C4-2B (cell line): ENCODE data around the gene SLC26A4.

Source experiments
- H3K27ac ChIP-seq: fragments of 450-650 bp; 2 replicates; pipeline ENCODE4 v1.5.1; 2017
- CTCF ChIP-seq: fragments of 450-650 bp; conservative IDR thresholded peaks from 2 replicates; pipeline ENCODE4 v1.5.1; 2017; ENCODE audit warnings: mild to moderate bottlenecking
- ZFX ChIP-seq: fragments of 450-650 bp; IDR thresholded peaks from 2 replicates; pipeline ENCODE4 v1.6.1; 2017

The SLC26A4 gene

GRCh38 chr7:107694386-107694785 lies 33.8 kb downstream of the SLC26A4 start:
- no peak overlapping the region for H3K27ac ChIP-seq

DNA sequence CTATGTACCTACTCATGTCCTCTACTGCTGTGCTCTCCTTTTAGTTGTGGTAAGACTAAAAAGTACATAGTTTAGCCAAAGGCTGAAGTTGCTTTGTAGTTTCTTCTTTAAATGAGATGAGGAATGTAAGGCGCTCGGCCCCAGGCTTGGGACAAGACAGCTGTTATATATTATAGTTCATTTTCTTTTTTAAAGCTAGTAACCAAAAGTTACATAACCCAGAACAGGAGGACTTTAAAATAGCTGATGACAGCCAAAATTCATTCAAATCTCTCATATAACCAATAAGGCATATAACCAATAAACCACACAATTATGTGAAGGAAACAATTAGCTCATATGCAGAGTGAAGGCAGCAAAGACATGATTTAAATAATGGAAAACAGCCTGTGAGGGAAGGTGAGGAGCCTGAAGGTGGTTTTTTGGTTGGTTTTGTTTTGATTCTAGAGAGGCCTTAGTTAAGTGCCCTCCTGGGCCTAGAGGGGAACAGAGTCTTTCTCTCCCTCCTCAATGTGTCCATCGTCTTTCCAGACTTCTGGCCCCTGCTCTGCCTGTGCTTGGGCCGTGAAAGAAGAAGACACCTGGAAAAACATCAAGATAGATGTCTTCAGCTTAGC lies 35.8 kb downstream of the SLC26A4 start:
- no peak overlapping the region for H3K27ac ChIP-seq
- TF ChIP-seq ZFX (no peak), CTCF (no peak)

More at GRCh38 chr7:107694386-107694785, 33.8 kb downstream of the SLC26A4 start:
- TF ChIP-seq CTCF = no peak
- no peak for TF ChIP-seq ZFX

DNA sequence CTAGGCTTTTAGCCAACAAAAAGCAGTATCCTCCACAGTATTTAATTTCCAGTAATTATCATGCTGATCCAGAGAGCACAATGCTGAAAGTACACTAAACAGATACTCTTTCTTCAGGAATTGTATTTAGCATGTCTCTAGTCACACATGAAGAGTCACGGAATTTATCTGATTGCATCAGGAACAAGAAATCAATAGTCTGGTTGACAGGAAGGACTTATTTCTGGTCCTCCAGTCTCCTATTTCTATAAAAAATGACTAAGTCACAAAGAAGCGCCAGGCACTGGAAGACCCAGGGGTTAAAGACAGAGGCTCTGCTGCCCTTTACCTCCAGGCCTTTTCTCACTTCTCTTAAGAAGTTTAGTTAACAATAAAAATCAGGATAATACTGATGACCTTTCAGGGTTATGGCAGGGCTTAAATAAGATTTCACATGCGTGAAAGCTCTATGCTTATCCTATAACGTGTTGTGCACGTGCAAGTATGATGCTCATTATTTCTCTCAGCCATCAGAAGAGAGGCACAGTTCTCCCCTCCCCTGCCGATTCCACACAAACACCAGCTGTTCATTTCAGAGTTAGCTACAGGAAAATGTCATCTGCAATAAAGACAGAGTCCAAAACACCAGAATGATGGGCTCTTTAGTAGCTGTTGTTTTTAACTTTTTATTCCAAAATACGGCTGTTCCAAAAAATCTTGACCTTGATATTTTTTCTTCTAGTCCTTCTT lies 36.9 kb downstream of the SLC26A4 start:
- TF ChIP-seq ZFX (no peak), CTCF (no peak)
- no peak overlapping the region for H3K27ac ChIP-seq

DNA sequence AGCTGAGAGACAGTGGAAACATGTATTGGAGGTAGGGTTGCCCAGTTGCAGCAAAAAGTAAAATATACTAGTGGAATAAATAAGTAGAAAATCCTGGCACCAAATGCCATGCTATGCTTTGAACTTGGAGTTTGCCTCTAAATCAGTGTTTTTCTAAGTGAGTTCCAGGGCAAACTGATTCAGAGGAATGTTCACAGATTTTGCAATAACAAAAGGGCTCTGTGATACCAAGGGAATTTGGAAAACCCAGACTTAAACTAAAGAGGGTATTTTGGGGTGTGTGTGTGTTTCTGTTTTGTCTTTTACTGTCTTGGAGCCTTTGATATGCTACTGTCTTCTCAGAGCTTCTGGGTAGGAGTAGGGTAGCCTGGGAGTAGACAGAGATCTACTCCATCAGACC lies 39.9 kb downstream of the SLC26A4 start:
- no peak overlapping the region for H3K27ac ChIP-seq
- TF ChIP-seq ZFX (no peak), CTCF (no peak)

GRCh38 chr7:107701191-107701590 lies 40.6 kb downstream of the SLC26A4 start:
- H3K27ac ChIP-seq = no peak overlapping the region
- TF ChIP-seq CTCF = no peak
- TF ChIP-seq ZFX = no peak

GRCh38 chr7:107703219-107703618 lies 42.6 kb downstream of the SLC26A4 start:
- TF ChIP-seq CTCF = no peak
- no peak for TF ChIP-seq ZFX
- H3K27ac ChIP-seq = no peak overlapping the region

GRCh38 chr7:107703872-107704271 lies 43.2 kb downstream of the SLC26A4 start:
- H3K27ac ChIP-seq = no peak overlapping the region
- TF ChIP-seq ZFX (no peak), CTCF (no peak)
